Stimulated activated CD8-positive, alpha-beta memory T cell treated with anti-CD3 and anti-CD28 coated beads, Interleukin-2, amount 100 ng/mL, for 48 hours (primary cell): ENCODE results near the gene POPDC2.
"Not testable (repeated sequence)": the region's sequence is repeated elsewhere in the genome, so short reads cannot be mapped to it uniquely, and the experiment has no call there.

Source experiments
- DNase-seq, 2 donors: peaks; one replicate each; pipeline ENCODE4 v3.0.0-alpha.2; 2020; ENCODE audit warnings: low read depth in 2 of 2

POPDC2 gene

GRCh38 chr3:119613201-119613600 lies 47.2 kb downstream of the POPDC2 start:
- no peak for DNase-seq

GRCh38 chr3:119611664-119612063 lies 48.7 kb downstream of the POPDC2 start:
- DNase-seq: no peak

GRCh38 chr3:119609301-119609700 lies 51.1 kb downstream of the POPDC2 start:
- no peak for DNase-seq

- no peak for DNase-seq
Measured at GRCh38 chr3:119608405-119609000, 51.9 kb downstream of the POPDC2 start.

- DNase-seq: no peak
Measured at GRCh38 chr3:119604878-119605277, 55.5 kb downstream of the POPDC2 start.

- no peak for DNase-seq
Measured at GRCh38 chr3:119602676-119603075, 57.7 kb downstream of the POPDC2 start.

GRCh38 chr3:119601154-119601553 lies 59.2 kb downstream of the POPDC2 start:
- no peak for DNase-seq

GRCh38 chr3:119600732-119601131 lies 59.7 kb downstream of the POPDC2 start:
- DNase-seq: peak in 1 of 2 donors; percentile 7

GRCh38 chr3:119599558-119600174 lies 60.7 kb downstream of the POPDC2 start:
- DNase-seq: no peak

GRCh38 chr3:119598410-119599098 lies 61.8 kb downstream of the POPDC2 start:
- no peak for DNase-seq

GRCh38 chr3:119597548-119598288 lies 62.7 kb downstream of the POPDC2 start, which contains the start of gene PLA1A:
Gene PLA1A (plus strand): TSS chr3:119597885. CDS start chr3:119597914, 29 bp downstream.
- no peak for DNase-seq

- DNase-seq: no peak
Measured at GRCh38 chr3:119596398-119596797, 64.0 kb downstream of the POPDC2 start.

- no peak for DNase-seq
Measured at GRCh38 chr3:119595639-119596334, 64.6 kb downstream of the POPDC2 start.

- DNase-seq: not testable (repeated sequence)
Measured at GRCh38 chr3:119594929-119595328, 65.5 kb downstream of the POPDC2 start.

- DNase-seq: no peak
Measured at GRCh38 chr3:119594066-119594465, 66.3 kb downstream of the POPDC2 start.

- DNase-seq: no peak
Measured at GRCh38 chr3:119592861-119593260, 67.5 kb downstream of the POPDC2 start.
